GM21737 (cell line): ENCODE results near the gene CFAP410.

ENCODE experiments used
- ATAC-seq: cut with Tn5 transposase; IDR thresholded peaks from one replicate; pipeline ENCODE4 v1.9.1; 2021; ENCODE audit warnings: mild to moderate bottlenecking, moderate library complexity; ENCODE audit not compliant: unreplicated experiment

CFAP410 gene

DNA sequence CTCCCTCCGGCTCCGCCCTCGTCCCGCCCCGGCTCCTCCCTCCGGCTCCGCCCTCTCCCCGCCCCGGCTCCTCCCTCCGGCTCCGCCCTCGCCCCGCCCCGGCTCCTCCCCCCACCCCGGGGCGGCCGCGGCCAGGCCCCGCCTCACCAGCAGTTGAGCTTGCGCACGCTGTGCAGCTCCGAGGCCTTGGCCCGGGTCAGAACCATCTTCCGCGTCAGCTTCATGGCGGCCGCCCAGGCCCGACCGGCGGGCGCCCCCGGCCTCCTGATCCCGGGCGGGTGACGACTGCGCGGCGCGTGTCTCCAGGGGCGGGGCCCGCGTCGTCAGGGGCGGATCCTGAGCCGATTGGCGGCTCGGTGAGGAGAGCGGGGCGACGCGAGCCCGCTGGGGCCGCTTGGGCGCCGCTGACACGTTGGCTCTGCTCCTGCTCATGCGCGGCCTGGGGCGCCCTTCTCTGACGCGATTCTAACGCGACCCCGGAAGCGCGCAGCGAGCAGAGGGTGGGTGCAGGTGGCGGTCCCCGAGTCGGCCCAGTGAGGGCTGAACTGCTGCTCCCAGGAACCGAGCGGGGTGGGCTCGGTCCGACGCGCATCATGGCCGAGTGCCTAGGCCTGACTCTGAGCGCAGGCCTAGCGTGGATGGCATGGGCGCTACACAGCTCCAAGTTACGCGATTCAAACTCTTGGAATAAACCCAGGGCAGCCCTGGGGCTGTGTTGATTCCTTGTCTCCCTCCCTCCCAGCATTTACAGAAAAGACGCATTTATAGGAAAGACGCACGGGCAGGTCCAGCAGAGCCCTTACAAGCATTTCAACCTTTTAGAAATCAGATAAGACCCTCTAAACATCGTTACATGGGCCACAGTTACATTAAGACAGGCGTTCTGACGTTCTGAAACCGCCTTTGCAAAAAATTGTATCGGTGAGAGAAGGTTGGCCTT lies at the start of gene CFAP410:
TSS of gene CFAP410 (minus strand) at position 420 of the 940 bp plus-strand sequence. CDS start at position 224, 196 bp downstream.
- peak; percentile 77 for ATAC-seq

DNA sequence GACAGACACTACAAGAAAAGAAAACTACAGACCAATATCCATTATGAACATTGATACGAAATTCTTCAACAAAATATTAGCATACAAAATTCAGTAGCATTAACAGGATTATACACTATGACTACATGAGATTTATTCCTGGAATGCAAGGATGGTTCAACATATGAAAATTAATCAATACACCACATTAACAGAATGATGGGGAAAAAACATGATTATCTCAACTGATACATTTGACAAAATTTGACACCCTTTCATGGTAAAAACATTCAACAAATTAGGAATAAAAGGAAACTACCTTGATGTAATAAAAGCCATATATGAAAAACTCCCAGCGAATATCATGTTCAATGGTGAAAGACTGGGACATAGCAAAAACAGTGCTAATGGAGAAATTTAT lies 45.8 kb upstream of the CFAP410 start:
- no peak for ATAC-seq

DNA sequence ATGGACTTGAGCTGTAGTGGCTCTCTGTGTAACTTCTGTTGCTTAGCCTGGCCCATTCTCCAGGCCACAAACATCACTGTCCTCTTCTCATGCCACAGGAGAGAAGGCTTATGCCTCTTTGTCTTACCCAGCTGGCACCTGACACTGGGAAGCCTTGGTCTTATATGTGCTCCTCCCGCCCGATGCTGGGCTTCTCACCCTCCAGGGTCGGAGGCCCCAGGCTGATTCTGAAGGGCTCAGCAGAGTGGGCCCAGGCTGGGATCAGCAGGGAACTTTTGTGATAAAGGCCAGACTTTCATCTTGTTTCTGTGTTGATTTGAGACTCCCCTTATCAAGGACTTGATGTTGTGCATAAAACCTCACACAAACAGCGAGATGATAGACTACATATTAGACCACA lies 44.0 kb upstream of the CFAP410 start:
- no peak for ATAC-seq

DNA sequence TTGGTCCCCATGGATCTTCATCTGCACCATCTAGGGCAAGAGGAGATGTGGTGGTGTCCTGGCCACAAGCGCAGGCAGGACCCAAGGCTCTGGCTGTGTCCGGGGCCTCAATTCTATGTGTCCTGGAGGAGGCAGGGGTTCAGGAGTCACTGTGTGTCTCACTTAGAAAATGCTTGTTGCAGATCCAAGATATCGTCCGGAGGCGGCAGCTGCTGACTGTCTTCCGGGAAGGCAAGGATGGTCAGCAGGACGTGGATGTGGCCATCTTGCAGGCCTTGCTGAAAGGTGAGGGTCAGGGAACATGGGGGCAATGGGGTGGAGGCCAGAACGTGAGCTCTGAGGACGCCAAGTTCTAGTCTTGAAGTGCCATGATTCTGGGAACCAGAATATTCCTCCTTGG lies 43.3 kb upstream of the CFAP410 start:
- ATAC-seq = no peak

DNA sequence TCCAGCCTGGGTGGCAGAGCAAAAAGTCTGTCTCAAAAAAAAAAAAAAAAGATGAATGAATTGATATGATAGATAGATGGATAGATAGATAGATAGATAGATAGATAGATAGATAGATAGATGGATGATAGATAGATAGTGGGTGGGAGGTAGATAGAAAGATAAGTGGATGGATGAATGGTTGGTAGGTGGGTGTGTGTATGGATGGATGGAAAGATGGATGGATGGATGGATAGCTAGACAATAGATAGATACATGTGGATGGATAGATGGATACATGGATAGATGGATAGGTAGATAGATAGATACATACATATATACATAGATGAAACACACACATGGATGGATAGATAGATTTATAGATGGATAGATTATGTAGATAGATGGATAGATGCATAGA lies 42.7 kb upstream of the CFAP410 start:
- ATAC-seq = no peak

DNA sequence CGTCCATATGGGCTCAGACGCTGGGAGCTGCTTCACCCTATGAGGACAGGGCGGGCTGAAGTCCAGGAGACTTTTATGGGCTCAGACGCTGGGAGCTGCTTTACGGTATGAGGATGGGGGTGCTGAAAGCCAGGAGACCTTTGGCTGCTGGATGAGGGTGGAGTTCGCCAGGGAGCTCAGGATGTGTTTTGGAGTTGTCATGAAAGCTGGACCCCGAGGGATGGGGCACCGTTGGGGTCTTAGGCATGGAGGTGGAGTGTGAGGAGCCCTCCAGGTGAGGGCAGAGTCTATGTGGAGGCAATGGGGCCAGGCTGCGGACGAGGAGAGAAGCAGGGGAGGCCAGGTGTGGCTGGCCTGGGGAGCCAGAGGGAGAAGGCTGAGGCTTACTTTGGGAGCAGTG lies 41.7 kb upstream of the CFAP410 start:
- no peak for ATAC-seq

DNA sequence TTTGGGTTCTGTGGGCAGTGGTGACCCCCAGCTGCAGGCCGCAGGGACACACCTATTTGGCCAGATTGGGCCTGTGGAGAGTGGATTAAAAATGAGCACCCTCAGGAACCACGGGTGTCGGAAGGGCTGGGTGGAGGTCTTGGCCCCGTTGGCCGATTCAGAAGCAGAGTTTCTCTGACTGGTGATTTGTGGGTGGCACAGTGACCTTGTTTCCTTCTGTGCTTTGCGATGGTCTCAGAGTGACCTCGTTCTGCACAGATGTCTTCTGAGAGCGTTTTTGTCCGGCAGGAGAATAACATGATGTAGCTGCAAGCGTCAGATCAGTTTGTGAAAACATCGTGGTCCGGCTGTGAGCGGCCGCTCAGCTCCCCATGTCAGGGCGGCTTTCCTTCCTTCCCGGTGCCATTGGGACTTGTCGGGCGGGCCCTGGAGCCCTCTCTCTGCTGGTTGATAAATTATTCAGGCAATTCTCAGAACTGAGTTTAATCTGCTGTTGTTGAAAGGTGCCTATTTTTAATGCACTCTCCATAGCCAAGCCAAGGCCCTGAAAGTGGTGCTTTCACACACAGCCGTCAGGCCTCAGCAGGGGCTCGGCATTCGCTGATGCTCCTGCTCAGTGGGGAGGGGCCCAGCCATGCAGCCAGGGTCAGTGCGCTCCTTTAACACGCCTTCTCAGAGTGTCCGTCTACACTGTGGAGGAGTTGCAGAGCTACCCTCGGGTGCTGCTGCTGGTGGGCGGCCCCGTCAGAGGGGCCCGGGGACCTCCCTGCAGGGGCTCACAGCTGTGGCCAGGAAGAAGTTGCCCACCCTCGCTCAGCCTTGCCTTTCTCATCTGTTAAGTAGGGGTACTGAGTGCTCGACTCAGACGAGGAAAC lies 41.0 kb upstream of the CFAP410 start:
- no peak for ATAC-seq

DNA sequence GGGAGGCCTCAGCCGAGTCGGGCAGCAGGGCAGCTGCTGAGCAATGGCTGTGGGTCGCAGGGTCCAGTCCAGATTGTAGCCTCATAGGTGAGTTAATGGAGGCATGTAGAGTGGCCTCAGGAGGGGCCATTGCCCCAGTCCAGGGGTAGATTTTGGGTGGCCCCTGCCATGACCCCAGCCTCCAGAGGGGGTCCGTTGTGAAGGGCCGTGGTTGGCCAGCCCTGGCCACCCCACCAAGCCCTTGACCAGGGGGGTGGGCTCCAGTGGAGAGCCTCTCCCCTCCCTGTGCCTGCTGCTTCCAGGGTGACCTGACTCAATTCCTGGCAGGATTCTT lies 40.3 kb upstream of the CFAP410 start:
- no peak for ATAC-seq

DNA sequence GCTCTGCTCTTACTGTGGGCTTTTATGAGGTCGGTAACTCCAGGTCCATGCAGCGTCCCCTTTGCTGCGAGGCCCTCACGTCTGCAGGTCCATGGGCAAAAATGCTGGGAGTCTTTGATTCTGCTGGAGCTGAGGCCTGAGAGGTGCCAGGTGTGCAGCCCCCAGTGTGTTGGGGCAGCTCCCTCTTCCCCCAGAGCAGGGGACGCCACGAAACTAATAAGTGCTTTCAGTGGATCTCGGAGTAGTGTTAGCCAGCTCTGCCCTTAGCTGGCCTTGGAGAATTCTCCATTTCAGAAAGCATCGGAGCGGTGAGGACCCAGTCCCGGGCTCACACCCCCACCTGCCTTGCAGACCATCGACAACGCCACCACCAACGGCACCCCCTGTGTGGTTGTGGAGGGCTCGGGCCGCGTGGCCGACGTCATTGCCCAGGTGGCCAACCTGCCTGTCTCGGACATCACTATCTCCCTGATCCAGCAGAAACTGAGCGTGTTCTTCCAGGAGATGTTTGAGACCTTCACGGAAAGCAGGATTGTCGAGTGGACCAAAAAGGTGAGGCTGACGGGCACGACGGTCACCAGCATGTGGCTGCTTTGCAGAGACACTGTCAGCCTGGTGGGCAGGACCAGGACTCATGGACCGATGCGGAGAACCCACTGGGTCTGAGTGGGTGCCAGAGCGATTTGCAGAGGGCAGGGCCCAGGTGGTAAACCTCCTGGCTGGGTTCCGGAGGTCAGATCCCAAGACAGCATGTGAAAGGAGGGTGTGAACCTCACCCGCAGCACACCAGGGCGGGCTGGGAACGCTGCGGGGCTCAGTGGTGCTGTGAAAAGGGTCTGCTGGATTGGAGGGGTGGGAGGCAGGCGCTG lies 39.7 kb upstream of the CFAP410 start:
- ATAC-seq = no peak

DNA sequence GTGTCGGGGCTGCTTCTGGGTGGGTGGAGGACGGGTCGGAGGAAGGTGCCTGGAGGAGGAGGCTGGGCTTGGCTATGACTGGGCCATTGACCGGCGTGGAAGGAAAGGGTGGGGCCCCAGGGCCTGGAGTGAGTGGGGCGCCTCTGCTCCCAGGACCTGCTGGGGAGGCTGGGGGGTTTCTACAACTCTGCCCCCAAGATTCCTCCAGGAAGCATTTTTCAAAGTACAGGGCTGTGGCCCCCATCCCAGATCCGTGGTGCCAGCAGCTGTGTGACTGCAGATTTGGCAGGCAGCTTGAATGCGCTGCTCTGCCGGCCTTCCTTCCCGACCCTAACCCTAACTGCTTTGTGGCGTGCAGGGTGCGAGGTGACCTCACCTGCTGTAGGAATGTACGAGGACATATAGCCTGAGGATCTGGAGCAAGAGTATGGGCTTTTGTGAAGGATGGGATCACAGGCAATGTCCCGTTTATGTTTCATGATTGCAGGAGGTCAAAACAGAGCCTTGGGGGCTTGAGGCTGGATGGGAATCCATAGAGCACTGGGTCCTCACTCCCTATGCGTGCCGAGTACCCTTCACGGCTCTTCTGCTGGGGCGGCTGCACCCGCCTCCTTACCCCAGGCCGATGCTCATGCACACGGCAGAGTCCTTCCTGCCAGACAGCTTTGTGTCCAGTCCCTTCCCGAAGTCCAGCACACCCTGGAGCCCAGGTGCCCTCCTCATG lies 38.9 kb upstream of the CFAP410 start:
- no peak for ATAC-seq

DNA sequence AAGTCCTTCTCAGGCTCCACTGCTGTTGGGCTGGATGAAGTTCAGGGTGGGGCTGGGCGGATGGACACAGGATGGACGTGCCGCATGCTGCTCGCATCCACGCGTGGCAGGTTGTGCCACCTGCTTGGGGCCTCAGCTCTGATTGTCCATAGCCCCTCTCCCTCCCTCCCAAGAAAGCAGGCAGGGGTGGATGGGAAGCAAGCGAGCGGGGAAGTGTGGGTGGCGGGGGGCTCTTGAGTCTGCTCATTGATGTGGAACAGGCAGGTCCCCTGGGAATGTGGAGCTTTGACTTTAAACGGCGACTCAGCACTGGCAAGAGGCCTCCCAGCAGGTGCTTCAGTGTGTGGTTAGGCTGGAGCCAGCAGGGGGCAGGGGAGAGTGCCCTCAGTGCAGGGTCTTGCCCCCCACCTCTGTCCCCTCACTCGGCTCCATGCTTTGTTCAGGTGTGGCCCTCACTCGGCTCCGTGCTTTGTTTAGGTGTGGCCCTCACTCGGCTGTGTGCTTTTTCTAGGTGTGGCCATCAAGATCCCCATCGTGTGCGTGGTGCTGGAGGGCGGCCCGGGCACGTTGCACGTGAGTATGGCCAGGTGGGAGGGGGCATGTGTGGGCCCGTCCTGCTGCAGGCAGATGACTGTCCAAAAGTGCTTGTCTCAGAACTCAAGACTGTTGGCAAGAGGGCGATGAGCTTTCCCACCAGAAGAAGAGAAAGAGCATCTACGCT lies 38.2 kb upstream of the CFAP410 start:
- no peak for ATAC-seq

DNA sequence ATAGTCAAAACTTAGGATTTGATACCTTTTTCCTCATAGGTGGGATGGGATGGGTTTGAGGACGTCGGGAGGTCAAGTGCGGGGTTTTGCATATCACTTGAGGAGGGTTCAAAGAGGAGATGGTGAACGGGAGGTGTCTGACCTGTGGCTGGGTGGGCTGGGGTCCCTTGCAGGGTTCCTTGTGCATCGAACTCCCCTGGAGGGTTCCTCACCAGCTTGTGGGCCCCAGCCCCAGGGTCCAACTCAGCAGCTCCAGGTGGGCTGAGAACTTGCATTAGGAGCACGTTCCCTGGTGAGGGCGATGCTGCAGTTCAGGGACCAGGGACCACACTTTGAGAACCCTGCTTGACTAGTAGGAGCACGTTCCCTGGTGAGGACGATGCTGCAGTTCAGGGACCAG lies 37.4 kb upstream of the CFAP410 start:
- ATAC-seq = no peak

DNA sequence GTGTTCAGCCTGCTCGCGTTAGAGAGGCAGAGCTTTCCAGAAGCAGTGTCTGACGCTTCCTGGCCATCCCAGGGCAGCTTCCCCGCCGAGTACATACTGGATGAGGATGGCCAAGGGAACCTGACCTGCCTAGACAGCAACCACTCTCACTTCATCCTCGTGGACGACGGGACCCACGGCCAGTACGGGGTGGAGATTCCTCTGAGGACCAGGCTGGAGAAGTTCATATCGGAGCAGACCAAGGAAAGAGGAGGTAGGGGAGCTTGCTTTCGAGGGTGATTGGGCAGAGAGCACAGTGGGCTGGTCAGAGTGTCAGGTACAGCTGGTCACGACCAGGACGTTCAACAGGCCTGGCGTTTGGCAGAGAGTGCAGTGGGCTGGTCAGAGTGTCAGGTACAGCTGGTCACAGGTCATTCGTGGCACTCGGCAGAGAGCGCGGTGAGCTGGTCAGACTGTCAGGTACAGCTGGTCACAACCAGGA lies 36.6 kb upstream of the CFAP410 start:
- ATAC-seq = no peak

DNA sequence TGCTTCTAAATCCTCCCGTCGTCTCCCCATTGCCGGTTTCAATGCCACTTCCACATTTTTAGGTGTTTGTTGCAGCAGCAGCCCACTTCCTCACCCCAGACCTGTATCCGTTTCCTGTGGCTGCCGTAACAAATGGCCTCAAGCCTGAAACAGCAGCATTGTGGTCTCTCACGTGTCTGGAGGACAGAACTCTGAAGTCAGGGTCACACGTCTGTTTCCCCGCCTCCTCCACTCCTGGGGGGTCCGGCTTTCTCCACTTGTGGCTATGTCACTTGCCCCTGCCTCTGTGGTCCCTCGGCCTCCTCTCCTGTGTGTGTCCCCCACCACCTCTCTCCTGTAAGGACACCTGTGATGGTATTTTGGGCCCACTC lies 36.1 kb upstream of the CFAP410 start:
- ATAC-seq = no peak

DNA sequence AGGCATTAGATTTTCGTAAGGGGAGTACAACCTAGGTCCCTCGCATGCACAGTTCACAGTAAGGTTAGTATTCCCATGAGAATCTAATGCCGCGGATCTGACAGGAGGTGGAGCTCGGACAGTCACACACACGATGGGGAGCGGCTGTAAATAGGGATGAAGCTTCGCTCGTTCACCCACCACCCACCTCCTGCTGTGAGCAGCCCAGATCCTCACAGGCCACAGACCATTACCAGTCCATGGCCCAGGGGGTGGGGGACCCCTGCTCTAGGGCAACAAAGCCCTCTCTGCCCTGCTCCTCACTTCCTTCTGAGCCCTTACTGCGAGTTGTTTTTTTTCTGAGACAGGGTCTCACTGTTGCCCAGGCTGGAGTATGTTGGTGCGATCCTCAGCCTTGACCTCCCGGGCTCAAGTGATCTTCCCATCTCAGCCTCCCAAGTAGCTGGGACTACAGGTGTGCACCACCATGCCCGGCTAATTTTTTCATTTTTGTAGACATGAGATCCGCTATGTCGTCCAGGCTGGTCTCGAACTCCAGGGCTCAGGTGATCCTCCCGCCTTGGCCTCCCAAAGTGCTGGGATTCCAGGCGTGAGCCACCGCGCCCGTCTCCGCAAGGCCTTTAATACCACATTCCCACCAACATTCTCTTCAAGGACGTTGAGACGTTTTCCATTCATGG lies 35.6 kb upstream of the CFAP410 start:
- ATAC-seq = no peak

DNA sequence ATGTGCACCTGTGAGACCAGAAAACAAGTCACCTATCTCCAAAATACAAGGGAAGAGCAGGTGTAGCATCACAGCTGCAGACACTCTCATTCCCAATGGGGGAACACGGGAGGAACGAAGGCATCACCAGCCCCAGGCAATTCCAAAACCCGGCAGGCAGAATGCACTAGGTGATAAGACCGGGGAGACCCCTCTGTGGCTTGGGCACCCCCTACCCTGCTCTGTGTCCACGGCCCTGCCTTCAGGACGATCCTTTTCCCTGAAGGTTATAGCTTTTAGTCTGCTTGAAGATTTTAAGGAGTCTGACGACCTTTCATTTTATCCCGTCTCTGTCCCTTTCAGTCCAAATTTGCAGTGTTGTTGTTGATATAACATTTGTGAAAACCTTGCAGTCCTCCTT lies 33.4 kb upstream of the CFAP410 start:
- no peak for ATAC-seq

DNA sequence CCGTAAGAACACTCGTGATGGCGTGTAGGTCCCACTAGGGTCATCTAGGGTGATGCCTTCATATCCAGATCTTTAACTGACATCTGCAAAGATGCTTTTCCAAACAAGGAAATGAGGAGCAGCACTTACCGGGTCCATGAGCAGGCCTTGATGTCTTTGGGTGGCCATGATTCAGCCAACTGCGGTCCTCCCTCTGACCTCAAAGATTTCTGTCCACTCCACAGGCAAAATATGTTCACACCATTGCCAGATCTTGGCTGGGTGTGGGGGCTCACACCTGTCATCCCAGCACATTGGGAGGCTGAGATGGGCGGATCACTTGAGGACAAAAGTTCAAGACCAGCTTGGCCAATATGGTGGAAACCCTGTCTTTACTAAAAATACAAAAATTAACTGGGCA lies 32.4 kb upstream of the CFAP410 start:
- ATAC-seq = no peak

DNA sequence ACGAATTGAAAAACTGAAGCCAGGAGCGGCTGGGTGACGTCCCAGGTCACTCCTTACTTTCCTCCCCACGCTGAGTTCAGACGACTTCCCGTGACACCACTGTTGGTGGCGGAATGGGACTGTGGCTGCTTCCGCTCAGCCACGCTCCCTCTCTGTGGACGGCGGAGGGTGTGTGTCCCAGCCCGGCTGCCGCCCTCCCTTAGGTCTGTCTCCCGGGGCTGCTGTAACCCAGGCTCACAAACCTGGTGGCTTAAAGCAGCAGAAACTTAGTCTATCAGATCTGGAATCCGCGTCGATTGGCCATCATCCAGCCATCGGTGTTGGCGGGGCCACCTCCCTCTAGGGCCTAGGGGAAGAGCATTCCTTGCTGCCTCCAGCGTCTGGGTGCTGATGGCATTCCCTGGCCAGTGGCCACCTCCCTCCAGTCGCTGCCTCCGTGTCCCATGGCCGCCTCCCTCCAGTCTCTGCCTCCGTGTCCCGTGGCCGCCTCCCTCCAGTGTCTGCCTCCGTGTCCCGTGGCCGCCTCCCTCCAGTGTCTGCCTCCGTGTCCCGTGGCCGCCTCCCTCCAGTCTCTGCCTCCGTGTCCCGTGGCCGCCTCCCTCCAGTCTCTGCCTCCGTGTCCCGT lies 31.7 kb upstream of the CFAP410 start:
- no peak for ATAC-seq
